ENCODE measurements around the gene MPPED2. TPM values are rescaled to one million over a fixed set of nuclear protein-coding genes. Genes with fewer than 3 reads are reported as not detected.

MPPED2 gene
- total and polyA plus RNA-seq, 2 of the 13 experiments (the other 11 are each of a cell fraction or from before 2014, with no cell fraction given) = not detected

DNA sequence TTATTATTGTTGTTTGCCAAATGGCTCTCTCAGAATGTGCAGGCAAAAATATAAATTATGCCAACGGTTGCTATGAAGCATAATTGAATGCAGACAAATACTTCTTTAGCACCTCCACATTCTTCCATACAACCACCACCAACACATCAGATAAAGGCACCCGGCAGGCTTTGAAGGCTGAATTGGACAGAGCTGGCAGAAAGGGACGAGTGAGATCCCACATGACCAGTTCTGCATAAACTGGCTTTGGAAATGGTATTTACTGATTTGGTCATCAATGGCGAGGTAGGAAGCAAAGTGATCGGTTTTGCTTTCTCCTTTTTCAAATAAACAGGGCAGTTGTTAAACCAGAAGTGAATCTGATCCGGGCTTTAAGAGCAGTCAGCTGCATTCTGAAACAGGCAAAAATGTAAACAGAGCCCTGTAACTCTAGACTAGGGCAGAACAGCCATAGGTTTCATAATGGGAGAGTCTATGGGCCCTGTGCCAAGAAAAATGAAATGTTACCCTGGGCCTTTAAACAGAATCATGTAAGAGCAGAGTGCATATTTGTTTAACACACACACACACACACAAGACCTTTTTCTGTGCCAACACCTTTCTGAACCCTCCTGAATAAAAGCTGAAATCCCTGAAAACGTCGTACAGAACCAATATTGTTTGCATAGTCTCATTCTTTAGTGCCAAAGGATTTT is 97.7 kb downstream of the MPPED2 start (continued):
- TF ChIP-seq, protein P1, sequence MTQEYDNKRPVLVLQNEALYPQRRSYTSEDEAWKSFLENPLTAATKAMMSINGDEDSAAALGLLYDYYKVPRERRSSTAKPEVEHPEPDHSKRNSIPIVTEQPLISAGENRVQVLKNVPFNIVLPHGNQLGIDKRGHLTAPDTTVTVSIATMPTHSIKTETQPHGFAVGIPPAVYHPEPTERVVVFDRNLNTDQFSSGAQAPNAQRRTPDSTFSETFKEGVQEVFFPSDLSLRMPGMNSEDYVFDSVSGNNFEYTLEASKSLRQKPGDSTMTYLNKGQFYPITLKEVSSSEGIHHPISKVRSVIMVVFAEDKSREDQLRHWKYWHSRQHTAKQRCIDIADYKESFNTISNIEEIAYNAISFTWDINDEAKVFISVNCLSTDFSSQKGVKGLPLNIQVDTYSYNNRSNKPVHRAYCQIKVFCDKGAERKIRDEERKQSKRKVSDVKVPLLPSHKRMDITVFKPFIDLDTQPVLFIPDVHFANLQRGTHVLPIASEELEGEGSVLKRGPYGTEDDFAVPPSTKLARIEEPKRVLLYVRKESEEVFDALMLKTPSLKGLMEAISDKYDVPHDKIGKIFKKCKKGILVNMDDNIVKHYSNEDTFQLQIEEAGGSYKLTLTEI (CRISPR knock-in tag; conservative IDR thresholded peaks at IDR 0.05) = no peak
- TF ChIP-seq SIN3A (IDR thresholded peaks at IDR 0.05; ENCODE audit: borderline replicate concordance, low read depth, low read length) (no peak), ZZZ3 (CRISPR knock-in tag; IDR thresholded peaks at IDR 0.05; ENCODE audit: borderline replicate concordance) (no peak), SSRP1 (CRISPR knock-in tag; IDR thresholded peaks at IDR 0.05) (no peak), ZNF773 (CRISPR knock-in tag; IDR thresholded peaks at IDR 0.05; ENCODE audit: borderline replicate concordance) (no peak), HHEX (CRISPR knock-in tag; IDR thresholded peaks at IDR 0.05) (no peak), ZNF878 (CRISPR knock-in tag; IDR thresholded peaks at IDR 0.05) (no peak), ZNF615 (CRISPR knock-in tag; IDR thresholded peaks at IDR 0.05; ENCODE audit: borderline replicate concordance) (no peak), NFKB2 (CRISPR knock-in tag; IDR thresholded peaks at IDR 0.05; ENCODE audit: borderline replicate concordance) (no peak), ZNF570 (CRISPR knock-in tag; IDR thresholded peaks at IDR 0.05; ENCODE audit: borderline replicate concordance) (no peak), ZFY (CRISPR knock-in tag; IDR thresholded peaks at IDR 0.05) (no peak), SP2 (CRISPR knock-in tag; IDR thresholded peaks at IDR 0.05) (no peak), ZNF614 (CRISPR knock-in tag; IDR thresholded peaks at IDR 0.05; ENCODE audit: borderline replicate concordance) (0 out of 2 replicates have a peak, but pooled peaks have one; percentile 22), MTF2 (CRISPR knock-in tag; IDR thresholded peaks at IDR 0.05; ENCODE audit: borderline replicate concordance) (no peak), SMC3 (IDR thresholded peaks at IDR 0.05; ENCODE audit: low read length) (no peak), SPEN (CRISPR knock-in tag; IDR thresholded peaks at IDR 0.05; ENCODE audit: low read depth) (no peak)
- TF ChIP-seq, protein P2, sequence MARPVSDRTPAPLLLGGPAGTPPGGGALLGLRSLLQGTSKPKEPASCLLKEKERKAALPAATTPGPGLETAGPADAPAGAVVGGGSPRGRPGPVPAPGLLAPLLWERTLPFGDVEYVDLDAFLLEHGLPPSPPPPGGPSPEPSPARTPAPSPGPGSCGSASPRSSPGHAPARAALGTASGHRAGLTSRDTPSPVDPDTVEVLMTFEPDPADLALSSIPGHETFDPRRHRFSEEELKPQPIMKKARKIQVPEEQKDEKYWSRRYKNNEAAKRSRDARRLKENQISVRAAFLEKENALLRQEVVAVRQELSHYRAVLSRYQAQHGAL (CRISPR knock-in tag; IDR thresholded peaks at IDR 0.05; ENCODE audit: not compliant biosample characterization) = no peak
- TF ChIP-seq, protein P3, sequence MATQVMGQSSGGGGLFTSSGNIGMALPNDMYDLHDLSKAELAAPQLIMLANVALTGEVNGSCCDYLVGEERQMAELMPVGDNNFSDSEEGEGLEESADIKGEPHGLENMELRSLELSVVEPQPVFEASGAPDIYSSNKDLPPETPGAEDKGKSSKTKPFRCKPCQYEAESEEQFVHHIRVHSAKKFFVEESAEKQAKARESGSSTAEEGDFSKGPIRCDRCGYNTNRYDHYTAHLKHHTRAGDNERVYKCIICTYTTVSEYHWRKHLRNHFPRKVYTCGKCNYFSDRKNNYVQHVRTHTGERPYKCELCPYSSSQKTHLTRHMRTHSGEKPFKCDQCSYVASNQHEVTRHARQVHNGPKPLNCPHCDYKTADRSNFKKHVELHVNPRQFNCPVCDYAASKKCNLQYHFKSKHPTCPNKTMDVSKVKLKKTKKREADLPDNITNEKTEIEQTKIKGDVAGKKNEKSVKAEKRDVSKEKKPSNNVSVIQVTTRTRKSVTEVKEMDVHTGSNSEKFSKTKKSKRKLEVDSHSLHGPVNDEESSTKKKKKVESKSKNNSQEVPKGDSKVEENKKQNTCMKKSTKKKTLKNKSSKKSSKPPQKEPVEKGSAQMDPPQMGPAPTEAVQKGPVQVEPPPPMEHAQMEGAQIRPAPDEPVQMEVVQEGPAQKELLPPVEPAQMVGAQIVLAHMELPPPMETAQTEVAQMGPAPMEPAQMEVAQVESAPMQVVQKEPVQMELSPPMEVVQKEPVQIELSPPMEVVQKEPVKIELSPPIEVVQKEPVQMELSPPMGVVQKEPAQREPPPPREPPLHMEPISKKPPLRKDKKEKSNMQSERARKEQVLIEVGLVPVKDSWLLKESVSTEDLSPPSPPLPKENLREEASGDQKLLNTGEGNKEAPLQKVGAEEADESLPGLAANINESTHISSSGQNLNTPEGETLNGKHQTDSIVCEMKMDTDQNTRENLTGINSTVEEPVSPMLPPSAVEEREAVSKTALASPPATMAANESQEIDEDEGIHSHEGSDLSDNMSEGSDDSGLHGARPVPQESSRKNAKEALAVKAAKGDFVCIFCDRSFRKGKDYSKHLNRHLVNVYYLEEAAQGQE (IDR thresholded peaks at IDR 0.05; ENCODE audit: borderline replicate concordance in 1 of 2, low read depth in 1 of 2, low read length in 2 of 2) = peak in 1 of 2 experiments; percentile 21; a peak in 1 of 4 replicates
